GM06990 (cell line): ENCODE measurements around the gene KLK14.

Experiments
- DNase-seq: peaks from one replicate; pipeline ENCODE4 v3.0.0-alpha.2; 2011; ENCODE audit not compliant: insufficient read length; ENCODE audit errors: extremely low read depth
- H3K27me3 ChIP-seq: replicated peaks from 2 replicates; pipeline ENCODE4 v1.6.0; 2011; ENCODE audit warnings: low read length; ENCODE audit not compliant: control insufficient read depth, insufficient read depth
- H3K36me3 ChIP-seq: 2 replicates; pipeline ENCODE4 v1.5.1; 2011; ENCODE audit warnings: low read length; ENCODE audit not compliant: control insufficient read depth, insufficient read depth
- H3K4me3 ChIP-seq: replicated peaks from 2 replicates; pipeline ENCODE4 v1.5.1; 2011; ENCODE audit warnings: low read depth, mild to moderate bottlenecking, control low read depth, low read length
- CTCF ChIP-seq: IDR thresholded peaks from 2 replicates; pipeline ENCODE4 v1.5.1; 2011; ENCODE audit warnings: low read length, control low read depth, mild to moderate bottlenecking, inconsistent platforms; ENCODE audit not compliant: insufficient read depth, poor library complexity, severe bottlenecking

The KLK14 gene

GRCh38 chr19:51091895-51092873, 9.5 kb upstream of the KLK14 start:
- no peak for DNase-seq
- H3K4me3 ChIP-seq = no peak overlapping the region
- no peak for TF ChIP-seq CTCF
- H3K36me3 ChIP-seq = no peaks in the 10 kb centered on the region; the same call in 1 of the 2 replicates
- H3K27me3 ChIP-seq = no peaks in the 10 kb centered on the region

GRCh38 chr19:51091126-51091525, 8.4 kb upstream of the KLK14 start:
- Histone ChIP-seq H3K4me3 (no peak overlapping the region), H3K27me3 (no peaks in the 10 kb centered on the region), H3K36me3 (no peaks in the 10 kb centered on the region)
- TF ChIP-seq CTCF = no peak
- no peak for DNase-seq

GRCh38 chr19:51090471-51090870, 7.8 kb upstream of the KLK14 start:
- no peaks in the 10 kb centered on the region for H3K36me3 ChIP-seq
- H3K27me3 ChIP-seq = no peaks in the 10 kb centered on the region
- no peak for TF ChIP-seq CTCF
- no peak overlapping the region for H3K4me3 ChIP-seq
- DNase-seq = no peak

- Histone ChIP-seq H3K36me3 (no peaks in the 10 kb centered on the region), H3K27me3 (no peaks in the 10 kb centered on the region), H3K4me3 (no peak overlapping the region)
- no peak for DNase-seq
- TF ChIP-seq CTCF = no peak
Observed at GRCh38 chr19:51089786-51090185, 7.1 kb upstream of the KLK14 start.

- no peaks in the 10 kb centered on the region for H3K36me3 ChIP-seq
- TF ChIP-seq CTCF = no peak
- DNase-seq = no peak
- no peaks in the 10 kb centered on the region; the same call in 1 of the 2 replicates for H3K27me3 ChIP-seq
- H3K4me3 ChIP-seq = no peak overlapping the region
Observed at GRCh38 chr19:51086153-51086850, 3.6 kb upstream of the KLK14 start.
